ENCODE results near the gene GNL1.
"Not testable (repeated sequence)": the region's sequence is repeated elsewhere in the genome, so short reads cannot be mapped to it uniquely, and the experiment has no call there.

Gene GNL1

DNA sequence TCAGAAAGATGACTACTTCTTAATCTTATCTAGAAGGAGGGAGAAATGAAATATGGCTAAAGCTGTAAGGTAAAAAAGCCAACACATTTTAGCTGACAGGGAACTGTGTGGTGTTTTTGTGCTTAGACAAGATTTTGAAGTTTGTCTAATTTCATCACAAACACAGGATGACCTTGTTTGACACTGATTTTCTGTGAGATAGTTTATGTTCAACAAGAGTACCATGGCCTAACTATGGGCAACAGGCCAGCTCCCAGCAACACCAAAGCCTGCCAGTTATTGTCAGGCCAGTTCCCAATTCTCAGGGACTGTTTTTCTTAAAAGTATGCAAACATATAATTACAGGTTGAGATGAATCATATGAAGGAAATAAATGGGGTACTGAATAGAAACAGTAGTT lies 9.5 kb upstream of the GNL1 start:
- DNase-seq, result no peak

DNA sequence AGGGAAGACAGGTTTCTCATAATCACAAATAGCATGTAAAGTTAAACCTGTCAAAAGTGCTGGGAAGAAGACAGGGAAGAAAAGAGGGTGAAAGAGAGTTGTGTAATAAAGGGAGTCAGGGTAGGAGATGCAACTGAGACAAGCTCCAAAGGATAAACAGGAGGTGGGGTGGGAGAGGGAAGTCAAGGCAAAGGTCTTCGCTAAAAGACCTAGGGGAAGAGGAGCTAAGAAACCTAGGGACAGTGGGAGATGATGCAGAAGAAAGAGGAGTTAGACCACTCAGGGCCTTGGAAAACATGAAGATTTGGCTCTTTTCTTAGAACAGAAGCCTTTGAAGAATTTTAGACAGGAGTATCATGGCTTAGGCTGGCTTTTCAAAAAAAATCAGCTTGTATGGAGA lies 7.8 kb upstream of the GNL1 start:
- no peak for DNase-seq

DNA sequence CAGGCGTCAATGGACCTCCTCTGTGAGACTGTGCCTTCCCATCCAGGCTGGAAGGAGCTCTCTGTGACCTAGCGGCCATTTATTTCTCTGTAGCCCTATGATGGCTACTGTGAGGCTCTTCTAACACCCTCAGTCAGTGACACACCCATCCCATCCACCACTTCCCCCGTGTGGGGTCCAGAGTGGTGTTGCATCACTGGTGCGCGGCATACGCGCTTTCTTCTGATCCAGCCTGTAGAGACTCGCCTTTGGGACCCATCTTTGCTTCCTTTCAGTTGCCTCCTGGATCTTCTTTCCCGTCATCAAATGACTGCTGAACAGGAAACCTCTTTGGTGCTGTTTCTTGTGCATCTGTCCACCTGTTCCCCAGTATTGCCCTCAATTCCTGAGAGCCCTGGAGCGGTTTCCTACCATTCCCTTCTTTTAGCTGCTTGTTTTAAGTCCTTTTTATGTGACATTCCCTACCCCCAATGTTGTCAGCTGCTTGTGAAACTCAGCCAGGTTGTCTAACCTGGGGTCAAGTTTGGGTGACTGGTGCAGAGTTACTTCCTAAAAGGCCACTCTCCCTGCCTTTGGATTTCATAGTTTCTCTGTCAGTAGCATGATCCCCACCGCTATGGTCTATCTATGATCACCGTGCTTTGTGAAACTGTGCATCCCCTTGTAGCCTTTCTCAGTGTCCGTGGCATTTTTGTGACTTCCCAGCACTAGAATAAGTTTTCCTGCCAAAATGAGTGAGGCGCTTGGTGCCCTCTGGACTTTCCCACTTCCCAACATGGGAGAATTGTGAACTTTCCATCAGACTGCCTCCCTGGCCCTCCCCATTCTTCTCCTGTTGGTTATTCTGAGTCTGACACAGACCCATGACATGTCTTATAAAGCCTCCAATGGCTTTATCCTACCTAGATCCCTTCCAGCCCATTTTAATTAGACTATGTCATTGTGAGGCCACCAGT lies 6.5 kb upstream of the GNL1 start:
- no peak for DNase-seq

GRCh38 chr6:30560930-30561329 lies 4.6 kb upstream of the GNL1 start:
- DNase-seq, result no peak

- no peak for DNase-seq
These were observed 1.3 kb upstream of the GNL1 start for GRCh38 chr6:30557683-30557981.

GRCh38 chr6:30556906-30557682 lies 805 bp upstream of the GNL1 start, which contains the start of gene PRR3:
PRR3 (plus strand) TSS chr6:30557295; CDS start chr6:30557345, 50 bp downstream.
- no peak for DNase-seq

DNA sequence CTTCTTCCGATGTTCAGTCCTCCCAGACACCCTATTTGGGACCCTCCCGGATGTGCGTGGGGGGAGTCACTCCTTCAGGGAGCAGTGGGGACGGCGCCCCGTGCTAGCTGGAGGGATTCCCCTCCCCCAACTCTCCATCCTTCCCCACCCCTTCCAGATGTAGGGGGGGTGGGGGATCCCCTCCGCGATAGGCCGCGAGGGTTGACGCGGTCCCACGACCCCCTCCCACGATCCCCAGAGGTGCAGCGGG lies 548 bp downstream of the GNL1 start:
- DNase-seq, result no peak

GRCh38 chr6:30554962-30555815 lies 1.1 kb downstream of the GNL1 start:
- no peak for DNase-seq

DNA sequence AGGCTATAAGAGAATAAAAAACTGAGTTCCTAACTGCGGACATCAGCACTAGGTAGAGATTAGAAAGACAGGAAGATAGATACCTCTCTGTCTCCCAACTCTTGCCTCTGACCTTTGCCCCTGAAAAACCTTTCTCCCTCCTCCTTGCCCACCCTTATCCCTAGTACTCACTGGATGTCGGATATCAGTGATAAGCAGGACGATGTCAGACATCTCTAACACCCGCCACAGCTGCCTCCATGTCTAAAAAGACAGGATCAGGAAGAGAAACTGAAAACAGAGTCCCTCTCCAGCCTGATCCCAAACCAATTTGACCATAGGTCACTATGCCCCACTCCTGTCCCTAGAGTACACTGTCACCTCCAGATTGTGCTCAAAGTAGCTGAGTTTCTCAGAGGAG lies 1.9 kb downstream of the GNL1 start:
- no peak for DNase-seq

DNA sequence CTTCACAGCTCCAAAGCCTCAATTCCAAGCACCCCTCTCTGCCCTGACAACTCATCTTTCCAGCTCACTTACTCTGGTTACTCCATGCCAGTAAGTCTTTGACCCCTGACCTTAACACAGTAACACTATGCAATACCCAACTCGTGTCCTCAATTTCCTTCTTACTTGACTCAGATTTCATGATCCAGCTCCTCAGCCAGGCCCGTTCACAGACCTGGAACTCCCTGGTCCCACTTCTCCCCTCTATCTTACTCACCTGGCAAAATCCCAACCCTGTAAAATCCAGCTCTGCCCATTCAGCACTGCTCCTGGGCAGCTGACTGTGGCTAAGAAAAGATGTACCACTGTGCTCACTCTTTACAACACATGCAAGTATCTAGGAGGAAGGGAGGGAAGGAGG lies 7.9 kb downstream of the GNL1 start:
- no peak for DNase-seq

GRCh38 chr6:30547454-30547853 lies 8.8 kb downstream of the GNL1 start:
- DNase-seq, result no peak

- no peak for DNase-seq
These were observed 11.5 kb downstream of the GNL1 start for GRCh38 chr6:30544666-30545272.

- DNase-seq, result no peak
These were observed 12.5 kb downstream of the GNL1 start for GRCh38 chr6:30543821-30544220.

GRCh38 chr6:30542915-30543314 lies 13.4 kb downstream of the GNL1 start:
- DNase-seq, result no peak

GRCh38 chr6:30542404-30542725 lies 13.9 kb downstream of the GNL1 start:
- no peak for DNase-seq

DNA sequence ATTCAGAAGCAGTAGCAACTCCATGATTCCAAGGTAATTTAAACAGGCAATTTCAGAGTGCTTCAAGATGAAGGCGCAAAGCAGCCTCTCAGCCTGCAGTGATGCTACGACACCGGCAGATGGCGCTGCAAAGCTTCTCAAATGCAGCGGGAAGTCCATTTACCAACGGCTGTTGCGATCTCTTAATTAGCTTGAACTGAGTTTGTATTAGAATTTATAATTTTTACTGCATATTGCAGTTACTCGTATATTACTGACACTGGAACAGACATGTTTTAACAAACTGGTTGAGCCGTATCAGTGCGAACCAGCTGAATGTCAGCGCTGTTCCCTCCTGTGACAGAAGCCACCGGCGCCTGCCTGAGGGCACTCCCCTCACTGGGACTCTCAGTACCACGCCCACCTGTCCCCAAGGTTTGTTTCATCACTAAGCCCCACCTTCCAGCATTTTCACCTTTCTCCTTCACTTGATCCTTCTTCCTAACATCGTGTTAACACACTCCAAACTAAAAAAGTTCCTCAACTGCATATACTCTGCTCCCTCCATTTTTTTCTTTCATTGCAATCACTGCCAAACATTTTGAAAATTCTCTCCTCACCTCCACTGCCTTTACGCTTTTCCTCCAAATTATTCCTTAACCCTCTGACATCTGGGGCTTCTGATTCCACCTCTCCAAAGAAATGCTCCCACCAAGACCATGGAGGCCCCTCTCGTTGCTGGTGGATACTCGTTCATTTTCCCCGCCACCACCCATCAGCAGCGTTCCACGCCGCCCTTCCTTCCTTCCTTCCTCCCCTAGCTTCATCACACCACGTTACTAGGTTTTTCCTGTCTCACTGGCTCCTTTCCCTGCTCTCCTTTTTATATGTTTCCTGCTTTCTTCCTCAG lies 14.5 kb downstream of the GNL1 start:
- DNase-seq, result no peak

DNA sequence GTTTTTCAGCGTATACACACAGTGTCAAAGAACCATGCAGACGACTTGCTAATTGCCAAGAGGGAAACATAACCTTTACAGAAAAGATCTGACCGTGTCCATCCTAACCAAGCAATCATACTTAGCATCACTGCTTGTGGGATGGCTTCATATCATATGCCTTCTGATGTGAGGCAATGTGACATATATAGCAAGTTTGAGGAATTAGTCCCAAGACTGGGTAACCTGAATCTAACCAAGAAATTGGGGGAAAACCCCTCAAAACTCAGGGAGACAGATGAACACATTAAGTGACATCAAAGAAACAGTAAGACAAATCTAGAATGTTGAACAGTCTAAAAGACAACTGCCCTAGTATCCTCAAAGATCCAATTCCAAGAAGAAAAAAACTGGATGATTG lies 18.4 kb downstream of the GNL1 start:
- DNase-seq, result no peak

DNA sequence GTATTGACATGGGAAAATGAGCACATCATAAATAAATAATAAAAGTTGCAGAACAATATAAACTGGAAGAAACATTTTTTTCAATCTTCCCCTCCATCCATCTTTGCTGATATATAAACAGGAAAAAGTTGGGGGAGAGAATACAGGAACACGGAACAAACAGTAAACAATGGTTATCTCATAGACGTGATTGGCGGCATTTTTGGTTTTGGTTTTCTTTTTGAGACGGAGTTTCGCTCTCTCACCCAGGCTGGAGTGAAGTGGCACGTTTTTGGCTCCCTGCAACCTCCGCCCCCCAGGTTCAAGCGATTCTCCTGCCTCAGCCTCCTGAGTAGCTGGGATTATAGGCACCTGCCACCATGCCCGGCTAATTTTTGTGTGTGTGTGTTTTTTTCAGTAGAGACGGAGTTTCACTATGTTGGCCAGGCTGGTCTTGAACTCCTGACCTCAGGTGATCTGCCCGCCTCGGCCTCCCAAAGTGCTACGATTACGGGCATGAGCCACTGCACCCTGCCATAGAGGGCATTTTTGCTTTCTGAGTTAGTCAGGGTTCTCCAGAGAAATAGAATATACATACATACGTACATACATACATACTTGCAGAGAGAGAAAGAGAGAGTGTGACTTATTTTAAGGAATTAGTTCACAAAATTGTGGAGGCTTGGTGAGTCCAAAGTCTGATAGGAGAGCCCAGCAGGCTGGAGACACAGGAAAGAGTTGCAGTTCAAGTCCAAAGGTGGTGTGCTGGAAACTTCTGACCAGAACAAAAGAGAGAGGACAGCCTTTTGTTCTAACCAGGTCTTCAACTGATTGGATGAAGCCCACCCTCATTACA lies 22.6 kb downstream of the GNL1 start:
- no peak for DNase-seq

DNA sequence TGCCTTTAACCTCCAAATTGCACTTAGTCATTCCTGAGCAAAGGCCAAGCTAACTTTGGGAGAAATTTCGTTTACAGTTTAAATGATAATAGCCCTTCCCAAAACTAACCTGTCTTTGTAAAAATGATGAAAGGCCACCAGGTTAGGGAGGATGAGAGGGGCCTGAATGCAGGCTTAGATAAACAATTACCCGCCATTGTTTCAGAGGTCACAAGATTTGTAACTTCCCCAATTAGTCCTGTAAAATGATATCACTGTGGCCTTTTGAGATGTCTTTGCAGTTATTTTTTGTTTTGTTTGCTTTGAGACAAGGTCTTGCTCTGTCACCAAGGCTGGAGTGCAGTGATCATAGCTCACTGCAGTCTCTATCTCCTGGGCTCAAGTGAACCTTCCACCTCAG lies 26.3 kb downstream of the GNL1 start:
- DNase-seq, result no peak

DNA sequence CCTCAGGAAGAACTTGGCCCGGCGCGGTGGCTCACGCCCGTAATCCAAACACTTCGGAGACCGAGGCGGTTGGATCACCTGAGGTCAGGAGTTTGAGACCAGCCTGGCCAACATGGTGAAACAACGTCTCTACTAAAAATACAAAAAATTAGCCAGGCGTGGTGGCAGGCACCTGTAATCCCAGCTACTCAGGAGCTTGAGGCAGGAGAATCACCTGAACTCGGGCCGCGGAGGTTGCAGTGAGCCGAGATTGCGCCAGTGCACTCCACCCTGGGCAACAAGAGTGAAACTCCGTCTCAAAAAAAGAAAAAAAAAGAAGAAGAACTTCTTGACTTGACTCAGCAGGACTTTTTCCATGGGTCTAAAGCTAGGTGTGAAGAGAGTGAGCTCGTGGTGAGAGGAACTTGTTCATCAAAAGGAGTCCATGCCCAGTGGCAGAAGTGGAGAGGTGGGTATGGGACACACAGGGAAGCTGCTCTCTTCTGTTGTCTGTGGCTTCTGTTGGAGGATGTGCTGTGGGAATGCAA lies 26.9 kb downstream of the GNL1 start:
- not testable (repeated sequence) for DNase-seq

DNA sequence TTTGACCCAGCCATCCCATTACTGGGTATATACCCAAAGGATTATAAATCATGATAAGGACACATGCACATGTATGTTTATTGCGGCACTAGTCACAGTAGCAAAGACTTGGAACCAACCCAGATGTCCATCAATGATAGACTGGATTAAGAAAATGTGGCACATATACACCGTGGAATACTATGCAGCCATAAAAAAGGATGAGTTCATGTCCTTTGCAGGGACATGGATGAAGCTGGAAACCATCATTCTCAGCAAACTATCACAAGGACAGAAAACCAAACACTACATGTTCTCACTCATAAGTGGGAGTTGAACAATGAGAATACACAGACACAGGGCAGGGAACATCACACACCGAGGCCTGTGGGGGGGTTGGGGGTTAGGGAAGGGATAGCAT lies 29.8 kb downstream of the GNL1 start:
- not testable (repeated sequence) for DNase-seq

All from cortex of kidney (tissue), 1 donor.